Activated naive CD8-positive, alpha-beta T cell treated with anti-CD3 and anti-CD28 coated beads, Interleukin-2, amount 50 U/mL, for 16 hours (primary cell): Measurements from ENCODE around the gene AACS.
"Not testable (repeated sequence)": the region's sequence is repeated elsewhere in the genome, so short reads cannot be mapped to it uniquely, and the experiment has no call there.

Experiments used
- DNase-seq: peaks from one replicate; pipeline ENCODE4 v3.0.0-alpha.2; 2020; ENCODE audit warnings: low read depth, low spot score

AACS gene

DNA sequence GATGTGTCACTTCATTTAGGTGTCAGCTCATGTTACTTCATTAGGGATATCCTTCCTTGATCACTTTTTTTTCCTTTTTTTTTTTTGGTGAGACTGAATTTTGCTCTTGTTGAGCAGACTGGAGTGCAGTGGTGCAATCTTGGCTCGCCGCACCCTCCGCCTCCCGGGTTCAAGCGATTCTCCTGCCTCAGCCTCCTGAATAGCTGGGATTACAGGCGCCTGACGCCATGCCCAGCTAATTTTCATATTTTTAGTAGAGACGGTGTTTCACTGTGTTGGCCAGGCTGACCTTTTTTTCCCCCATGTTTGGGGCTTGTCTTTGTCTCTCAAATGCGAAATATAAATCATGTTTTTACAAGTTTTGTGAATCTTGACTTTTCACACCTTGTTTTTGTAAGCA lies 9.6 kb upstream of the AACS start:
- DNase-seq = no peak

DNA sequence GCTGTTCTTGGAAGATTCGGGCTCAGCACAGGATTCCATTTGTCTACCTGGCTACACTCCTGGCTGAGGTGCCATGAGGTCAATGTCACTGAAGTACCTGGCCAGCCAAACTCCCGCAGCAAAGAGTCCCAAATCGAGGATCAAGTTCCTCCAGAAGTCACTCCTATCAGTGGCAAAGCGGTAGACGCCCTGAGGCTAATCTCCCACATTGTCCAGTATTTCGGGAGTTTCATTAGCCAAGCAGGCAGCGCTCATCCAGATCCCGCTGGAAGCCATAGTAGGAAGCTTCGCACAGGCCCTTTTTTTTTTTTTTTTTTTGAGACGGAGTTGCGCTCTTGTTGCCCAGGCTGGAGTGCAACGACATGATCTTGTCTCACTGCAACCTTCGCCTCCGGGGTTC lies 8.9 kb upstream of the AACS start:
- no peak for DNase-seq

DNA sequence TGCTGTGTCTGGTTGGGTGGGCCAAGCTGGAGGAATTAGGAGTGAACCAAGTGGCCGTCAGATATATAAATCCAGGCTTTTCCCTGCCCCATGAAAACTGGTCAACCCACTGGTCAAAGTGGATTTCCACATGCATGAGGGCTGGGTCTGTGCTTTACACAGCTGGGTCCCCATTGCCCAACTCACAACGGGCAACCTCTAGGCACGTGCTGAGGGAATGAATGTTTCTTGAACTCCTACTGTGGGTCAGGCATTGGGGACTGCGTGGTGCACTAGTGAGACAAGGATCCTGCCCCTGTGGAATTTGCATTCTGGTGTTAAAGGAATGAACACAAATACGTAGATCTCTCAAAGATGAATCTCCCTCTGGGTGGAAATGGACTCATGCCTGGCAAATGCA lies 7.5 kb upstream of the AACS start:
- no peak for DNase-seq

DNA sequence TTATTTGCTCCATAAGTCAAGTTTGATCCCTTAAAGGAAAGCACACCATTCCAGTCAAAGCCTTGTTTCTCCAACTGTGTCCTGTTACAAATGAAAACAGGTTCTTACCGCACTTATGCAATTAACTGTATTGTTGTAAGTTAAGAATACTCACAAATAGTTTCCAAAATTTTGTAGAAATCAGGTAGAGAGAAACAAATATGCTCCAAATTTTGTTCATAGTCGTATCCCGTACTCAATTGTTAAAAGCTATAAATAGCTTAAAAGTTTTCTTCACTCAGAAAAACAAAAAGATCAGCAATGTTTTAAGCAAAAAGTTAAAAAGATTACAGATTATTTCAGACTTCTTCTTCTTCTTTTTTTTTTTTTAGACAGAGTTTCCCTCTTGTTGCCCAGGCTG lies 4.0 kb upstream of the AACS start:
- no peak for DNase-seq

DNA sequence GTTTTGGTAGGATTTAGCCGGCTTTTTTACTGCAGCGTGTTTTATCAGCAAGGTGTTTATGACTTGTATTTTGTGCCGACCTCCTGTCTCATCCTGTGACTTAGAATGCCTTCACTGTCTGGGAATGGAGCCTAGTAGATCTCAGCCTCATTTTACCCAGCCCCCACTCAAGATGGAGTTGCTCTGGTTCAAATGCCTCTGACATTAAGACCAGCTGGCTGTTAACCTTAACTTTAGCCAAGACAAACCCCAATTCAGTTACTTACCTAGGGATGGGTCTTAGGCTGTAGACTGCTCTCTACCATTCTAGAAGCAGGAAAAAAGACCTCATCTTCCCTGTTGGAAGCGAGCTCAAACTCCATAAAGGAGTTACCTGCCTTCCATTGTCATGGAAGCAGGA lies 1.7 kb upstream of the AACS start:
- not testable (repeated sequence) for DNase-seq

DNA sequence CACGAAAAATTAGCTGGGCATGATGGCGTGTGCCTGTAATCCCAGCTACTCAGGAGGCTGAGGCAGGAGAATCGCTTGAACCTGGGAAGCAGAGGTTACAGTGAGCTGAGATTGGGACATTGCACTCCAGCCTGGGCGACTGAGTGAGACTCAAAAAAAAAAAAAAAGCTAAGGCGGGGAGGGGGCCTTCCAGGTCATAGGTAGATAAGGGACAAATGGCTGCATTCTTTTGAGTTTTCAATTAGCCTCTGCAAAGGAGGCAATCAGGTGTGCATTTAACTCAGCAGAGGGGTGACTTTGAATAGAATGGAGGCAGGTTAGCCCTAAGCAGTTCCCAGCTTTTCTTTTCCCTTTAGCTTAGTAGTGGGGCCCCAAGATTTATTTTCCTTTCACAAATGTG lies 743 bp upstream of the AACS start:
- DNase-seq = no peak

DNA sequence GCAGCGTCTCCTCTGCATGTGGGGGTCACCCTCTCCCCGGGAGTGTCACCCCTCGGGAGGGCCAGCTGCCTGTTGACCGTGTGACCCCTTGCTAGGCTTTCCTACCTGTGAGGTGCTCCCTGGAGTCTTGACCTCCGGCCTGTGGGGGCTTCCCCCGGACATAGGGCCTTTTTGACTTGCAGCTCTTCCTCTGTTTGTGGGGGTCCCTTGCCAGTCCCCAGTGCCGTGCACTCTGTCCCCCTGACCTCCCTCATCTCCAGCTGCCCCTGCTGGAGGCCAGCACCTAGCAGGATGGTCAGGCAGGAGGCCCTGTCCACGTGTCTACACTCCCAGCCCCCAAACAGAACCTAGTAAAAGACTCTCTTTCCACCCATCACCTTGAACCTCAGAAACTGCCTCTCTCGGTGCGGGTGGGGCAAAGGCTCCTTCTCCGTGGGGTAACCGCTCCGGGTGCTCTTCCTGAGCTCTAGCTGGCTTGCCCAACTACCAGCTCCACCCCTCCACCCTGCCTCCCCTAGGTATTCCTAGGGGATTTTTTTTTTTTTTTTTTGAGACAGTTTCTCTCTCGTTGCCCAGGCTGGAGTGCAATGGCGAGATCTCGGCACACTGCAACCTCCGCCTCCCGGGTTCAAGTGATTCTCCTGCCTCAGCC lies 810 bp downstream of the AACS start:
- DNase-seq = no peak

DNA sequence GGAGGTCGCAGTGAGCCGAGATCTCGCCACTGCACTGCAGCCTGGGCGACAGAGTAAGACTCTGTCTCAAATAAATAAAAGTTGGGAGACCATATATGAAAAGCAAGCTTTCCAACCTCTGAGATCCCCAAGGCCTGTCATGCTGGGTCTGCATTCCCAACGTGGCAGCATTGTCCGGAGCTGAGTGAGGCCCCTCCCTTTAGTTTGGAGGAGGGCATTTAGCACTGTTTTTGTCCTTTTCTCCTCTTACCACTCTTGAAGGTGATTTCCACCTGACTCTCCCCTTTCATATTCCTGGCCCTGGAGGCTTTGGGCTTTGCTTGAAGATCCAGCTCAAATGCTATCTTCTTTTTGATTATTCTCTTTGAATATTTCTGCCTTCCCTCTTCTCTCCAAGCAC lies 3.2 kb downstream of the AACS start:
- no peak for DNase-seq

DNA sequence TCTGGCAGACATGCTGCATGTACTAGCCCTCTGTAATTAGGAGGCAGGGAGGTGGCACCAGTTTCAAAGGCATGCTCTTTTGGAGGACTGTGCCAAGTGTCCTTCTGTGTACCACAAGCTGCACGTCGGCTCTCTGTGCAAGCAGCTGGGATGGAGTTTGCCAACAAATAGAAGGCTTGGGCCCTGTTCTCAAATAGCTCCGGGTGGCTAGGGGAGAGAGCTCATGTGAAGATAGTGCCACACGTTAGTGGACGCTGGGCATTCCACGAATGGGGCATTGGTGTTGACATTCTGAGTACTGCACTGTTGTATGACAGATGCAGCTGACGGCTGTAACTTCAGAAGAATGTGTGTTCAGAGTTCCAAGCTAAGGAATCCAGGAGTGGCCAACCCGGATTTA lies 4.4 kb downstream of the AACS start:
- DNase-seq = no peak

DNA sequence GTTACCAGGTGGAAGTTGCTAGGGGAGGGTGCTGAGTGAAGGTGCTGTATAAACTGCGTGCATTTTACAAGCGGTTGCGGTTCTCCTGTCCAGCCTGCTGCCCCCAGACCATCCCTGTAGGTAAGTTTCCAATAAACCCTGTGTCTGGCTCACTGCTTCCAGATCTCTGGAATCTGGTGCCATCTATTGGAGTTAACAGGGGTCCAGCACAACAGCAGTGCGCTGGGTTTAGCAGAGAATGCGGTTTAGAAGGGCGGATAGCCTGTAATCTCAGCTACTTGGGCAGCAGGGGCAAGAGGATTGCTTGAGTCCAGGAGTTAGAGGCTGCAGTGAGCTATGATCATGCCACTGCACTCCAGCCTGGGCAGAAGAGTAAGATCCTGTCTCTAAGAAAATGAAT lies 4.9 kb downstream of the AACS start:
- no peak for DNase-seq

DNA sequence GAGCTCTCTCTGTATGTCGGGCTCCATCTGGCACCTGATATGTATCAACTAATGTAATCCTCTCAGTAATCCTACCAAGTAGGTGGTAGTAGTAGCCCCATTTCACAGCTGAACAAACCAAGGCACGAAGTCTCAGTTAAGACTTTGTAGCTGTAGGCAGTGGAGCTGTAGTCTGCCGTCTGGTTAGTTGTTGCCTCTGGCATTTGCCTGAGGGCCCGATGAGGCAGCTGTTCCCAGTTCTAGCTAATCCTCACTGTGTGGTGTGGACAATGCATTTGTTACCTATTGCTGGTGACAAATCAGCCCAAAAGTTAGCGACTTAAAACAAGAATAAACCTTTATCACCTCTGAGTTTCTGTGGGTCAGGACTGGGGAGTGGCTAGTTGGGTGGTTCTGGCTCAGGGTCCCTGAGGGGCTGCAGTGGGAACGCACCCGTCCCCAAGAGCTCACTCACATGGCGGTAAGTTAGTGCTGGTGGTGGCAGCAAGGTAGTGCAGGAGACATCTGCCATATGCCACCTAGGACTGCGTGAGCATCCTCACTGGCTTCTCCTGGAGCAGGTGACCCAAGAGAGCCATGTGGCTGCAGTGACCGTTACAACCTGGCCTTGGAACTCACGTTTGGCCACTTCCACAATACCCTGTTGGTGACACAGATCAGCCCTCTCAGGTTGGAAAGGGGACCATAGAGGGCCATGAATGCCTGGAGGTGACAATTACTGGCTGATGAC lies 5.6 kb downstream of the AACS start:
- DNase-seq = no peak

DNA sequence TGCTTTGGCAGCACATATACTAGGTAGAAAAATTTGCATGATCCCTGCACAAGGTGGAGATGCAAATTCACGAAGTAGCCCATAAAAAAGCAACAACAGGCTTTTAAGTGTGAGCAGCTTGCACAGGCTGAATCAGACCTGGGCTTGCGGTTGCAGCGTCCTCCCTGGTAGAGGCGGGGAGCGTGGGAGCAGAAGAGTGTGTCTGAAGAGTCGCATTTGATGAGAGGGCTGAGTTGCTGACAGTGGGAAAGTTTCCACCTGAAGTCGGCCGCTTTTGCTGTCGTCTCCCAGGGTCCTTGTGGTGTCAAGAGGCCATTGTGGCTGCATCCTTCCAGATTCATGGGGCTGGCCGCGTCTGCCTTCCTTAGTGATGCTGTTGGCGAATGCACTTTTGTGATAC lies 6.2 kb downstream of the AACS start:
- DNase-seq = no peak

DNA sequence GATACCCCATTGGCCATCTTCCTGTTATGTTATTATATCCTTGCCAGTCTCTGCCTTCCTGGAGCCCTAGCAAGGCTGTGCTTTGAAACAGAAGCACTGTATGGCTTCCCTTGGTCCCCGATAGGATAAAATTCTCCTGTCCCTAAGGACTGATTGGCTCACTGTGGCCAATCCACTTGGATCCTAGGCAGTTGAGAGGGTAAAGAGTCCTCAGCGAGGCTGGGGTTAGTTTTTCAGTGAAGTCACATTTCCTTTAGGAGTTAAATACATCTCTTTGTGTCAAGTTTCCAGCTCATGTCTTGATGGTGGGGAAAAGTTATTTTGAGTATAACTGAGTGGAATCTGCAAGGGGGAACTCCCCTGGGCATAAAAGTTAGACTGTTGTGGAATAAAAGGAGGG lies 7.3 kb downstream of the AACS start:
- DNase-seq = no peak

DNA sequence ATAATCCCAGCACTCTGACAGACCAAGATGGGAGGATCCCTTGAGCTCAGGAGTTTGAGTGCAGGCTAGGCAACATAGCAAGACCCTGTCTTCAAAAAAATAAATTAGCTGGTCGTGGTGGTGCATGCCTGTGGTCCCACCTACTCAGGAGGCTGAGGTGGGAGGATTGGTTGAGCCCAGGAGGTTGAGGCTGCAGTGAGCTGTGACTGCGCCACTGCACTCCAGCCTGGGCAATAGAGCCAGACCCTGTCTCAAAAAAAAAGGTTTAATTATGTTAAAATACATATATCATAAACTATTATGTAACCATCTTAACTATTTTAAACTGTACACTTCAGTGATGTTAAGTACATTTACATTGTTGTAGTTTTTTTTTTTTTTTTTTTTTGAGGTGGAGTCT lies 9.1 kb downstream of the AACS start:
- DNase-seq = not testable (repeated sequence)

DNA sequence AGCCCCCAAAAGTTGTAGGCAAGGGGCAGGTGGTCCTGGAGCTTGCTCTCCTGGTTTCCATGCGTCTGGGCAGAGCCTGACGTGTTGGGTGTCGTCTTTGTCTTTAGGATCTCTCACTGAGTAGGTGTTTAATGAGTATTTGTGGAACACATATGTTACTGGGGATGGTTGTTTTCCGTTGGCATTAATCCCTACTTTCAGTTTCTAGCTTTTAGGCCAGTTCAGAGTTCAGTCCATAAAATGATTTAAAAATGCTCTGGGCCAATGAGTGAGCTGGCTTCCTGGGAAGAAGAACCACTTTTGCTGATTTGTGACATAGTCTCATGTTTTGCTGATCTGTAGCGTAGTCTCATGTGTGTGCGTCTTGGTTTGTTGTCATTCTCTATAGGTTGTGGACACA lies 10.9 kb downstream of the AACS start:
- DNase-seq = no peak

DNA sequence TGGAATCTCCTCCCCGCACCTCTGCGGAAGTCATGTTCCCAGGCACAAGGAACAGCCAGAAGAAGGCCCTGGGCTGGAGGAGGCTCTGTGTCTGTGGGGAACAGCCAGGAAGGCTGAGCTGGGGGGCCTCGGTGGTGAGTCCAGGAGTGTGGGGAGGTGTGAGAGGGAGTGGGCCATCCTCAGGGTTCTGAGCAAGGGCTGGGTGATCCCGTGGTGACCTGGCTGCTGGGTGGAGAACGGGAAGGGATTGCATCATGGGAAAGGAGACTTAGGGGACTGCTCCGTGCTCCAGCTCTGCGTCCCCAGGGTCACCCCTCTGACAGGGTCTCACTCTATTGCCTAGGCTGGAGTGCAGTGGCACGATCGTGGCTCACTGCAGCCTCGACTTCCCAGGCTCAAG lies 13.8 kb downstream of the AACS start:
- DNase-seq = no peak

DNA sequence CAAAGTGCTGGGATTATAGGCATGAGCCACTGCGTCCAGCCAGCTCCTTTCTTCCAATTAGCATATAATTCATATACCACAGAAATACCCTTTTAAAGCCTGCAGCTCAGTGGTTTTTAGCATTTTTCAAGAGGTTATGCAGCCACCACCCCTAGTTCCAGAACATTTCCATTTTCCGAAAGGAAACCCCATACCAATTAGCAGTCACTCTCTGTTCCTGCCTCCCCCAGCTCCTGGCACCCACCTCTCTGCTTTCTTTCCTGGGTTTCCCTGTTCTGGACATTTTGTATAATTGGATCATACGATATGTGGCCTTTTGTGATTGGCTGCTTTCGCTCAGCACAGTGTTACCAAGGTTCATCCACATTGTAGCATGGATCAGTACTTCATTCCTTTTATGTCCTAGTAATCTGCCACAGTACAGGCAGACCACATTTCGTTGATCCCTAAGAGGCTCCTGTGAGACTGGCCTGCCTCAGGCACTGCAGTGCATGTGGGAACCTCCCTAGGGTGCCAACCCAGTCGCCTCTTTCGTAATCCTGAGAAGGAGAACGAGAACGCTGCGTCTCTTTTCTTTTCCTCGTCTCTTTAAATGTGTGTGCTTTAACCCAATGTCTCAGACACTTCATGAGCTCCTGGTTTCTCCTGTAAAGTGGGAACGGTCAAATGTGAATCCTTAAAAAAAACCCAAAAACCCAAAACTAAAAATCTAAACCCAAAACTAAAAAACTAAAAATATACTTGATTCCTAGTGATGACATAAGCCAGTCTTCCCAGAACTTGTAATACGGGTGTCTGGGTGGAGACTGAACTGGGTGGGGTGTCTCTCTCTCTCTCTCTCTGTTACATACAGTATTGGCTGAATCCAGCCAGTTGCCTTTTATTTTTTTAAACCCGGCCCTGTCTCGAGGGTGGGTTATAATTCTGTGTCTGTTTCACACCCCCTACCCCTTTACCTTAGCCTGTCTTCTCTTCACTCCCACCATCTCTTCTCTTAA lies 14.7 kb downstream of the AACS start:
- no peak for DNase-seq

DNA sequence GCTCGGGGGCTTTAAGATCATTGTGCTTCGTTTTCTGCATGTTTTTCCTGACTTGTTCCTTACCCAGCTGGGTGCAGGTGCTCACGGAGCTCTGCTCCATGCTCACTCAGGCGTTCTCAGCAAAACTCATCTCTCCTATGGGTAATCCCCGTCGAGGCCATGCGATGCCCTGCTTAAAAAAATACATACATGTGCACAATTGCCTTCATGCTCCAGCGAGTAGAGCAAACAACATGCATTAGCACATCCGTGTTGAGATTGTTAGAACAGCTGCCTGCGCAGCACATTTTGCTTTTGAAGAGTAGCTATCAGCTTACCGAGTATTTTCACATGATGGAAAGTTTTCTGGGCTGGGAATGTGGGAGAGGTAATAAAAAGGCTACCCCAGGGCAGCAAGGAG lies 16.2 kb downstream of the AACS start:
- DNase-seq = no peak

DNA sequence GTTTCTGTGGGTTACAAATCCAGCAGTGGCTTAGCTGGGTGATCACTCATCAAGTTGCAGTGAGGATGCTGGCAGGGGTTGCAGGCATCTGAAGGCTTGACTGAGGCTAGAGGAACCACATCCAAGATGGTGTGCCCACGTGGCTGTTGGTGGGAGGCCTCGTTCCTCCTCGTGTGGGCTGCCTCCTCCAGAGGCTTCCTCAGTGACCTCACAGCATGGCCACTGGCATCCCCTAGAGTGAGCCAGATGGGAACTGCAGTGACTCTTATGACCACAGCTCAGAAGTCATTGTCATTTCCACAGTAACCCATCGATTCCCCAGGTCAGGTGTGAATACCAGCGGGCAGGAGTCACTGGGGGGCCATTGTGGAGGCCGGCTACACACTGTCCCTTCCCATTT lies 17.8 kb downstream of the AACS start:
- DNase-seq = no peak

DNA sequence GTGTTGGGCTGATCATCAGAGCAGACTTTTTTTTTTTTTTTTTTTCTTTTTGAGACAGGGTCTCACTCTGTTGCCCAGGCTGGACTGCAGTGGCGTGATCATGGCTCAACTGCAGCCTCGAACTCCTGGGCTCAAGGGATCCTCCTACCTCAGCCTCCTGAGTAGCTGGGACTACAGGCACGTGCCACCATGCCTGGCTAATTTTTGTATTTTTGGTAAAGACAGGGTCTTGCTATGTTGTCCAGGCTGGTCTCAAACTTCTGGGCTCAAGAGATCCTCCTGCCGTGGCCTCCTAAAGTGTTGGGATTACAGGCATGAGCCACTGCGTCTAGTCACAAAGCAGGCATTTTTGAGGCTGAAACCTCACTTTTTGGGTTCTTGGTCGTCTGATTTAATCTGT lies 23.0 kb downstream of the AACS start:
- DNase-seq = not testable (repeated sequence)

DNA sequence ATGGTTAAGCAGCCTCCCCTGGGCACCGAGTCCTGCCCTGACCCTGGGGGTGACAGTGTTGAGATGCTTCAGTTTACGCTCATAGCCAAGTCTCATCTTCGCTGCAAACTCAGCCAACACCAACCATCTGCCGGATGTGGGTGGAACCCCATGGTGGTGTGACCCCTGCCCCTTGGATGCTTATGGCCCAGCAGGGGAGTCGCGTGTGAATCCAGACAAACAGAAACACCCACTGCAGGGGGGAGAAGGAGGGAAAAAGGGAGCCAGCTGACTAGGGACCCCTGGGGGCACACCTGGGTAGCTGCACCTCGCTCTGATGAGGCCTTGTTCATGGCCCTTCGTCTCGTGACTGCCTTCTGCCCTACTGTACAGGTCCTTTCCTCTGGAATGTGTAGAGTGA lies 23.8 kb downstream of the AACS start:
- no peak for DNase-seq

DNA sequence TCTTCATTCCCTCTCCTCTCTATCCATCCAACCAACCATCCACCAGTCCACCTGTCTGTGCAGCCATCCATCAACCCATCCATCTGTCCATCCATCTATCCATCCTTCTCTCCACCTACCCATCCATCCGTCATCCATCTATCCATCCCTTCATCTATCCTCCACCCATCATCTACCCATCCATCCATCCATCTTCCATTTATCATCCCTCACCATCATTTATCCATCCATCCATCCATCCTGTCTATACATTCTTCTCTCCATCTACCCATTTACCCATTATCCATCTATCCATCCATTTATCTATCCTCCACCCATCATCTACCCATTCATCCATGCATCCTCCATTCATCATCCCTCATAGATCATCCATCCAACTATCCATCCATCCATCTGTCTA lies 24.4 kb downstream of the AACS start:
- no peak for DNase-seq

DNA sequence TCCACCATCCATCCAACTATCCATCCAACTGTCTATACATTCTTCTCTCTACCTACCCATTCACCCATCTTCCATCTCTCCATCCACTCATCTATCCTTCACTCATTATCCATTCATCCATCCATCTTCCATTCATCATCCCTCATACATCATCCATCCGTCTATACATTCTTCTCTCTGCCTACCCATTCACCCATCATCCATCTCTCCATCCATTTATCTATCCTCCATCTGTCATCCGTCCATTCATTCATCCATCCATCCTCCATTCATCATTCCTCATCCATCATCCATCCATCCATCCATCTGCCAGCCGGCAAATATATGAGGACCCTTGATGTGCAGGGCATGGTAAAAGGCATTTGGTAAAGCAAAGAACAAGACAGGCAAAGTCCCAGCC lies 25.2 kb downstream of the AACS start:
- no peak for DNase-seq
